Activated CD4-positive, alpha-beta T cell treated with anti-CD3 and anti-CD28 coated beads for 36 hours (primary cell): Measurements from ENCODE around the gene NGDN. TPM values are rescaled to one million over a fixed set of nuclear protein-coding genes. Genes with fewer than 3 reads are reported as not detected.

ENCODE experiments used
- ATAC-seq: fragments of 200-7000 bp; cut with Tn5 transposase; one replicate; pipeline ENCODE4 v1.10.0; 2021; ENCODE audit warnings: mild to moderate bottlenecking, moderate library complexity
- CTCF ChIA-PET: fragments of 350-600 bp; sonication (Branson Sonifier 250); formaldehyde crosslinking; loops from one replicate; lab custom pipeline; 2021; ENCODE audit warnings: antibody characterized with exemption; lab: Charles Lee
- POLR2A ChIA-PET: fragments of 350-600 bp; sonication (Branson Sonifier 250); formaldehyde crosslinking; loops from one replicate; lab custom pipeline; 2021; ENCODE audit warnings: antibody characterized with exemption, inconsistent platforms; lab: Charles Lee
- DNase-seq: peaks from one replicate; pipeline ENCODE4 v3.0.0-alpha.2; 2020
- H3K27ac Mint-ChIP-seq: one replicate; pipeline ENCODE4 v1.8.0; 2021; ENCODE audit warnings: mixed read lengths
- H3K27me3 Mint-ChIP-seq: one replicate; pipeline ENCODE4 v1.8.0; 2021; ENCODE audit warnings: mixed read lengths
- H3K36me3 Mint-ChIP-seq: one replicate; pipeline ENCODE4 v1.8.0; 2021; ENCODE audit warnings: low read depth, mixed read lengths
- H3K4me1 Mint-ChIP-seq: one replicate; pipeline ENCODE4 v1.8.0; 2021; ENCODE audit warnings: mixed read lengths
- H3K4me3 Mint-ChIP-seq: one replicate; pipeline ENCODE4 v1.8.0; 2021; ENCODE audit warnings: mild to moderate bottlenecking, moderate library complexity, mixed read lengths
- H3K9me3 Mint-ChIP-seq: one replicate; pipeline ENCODE4 v1.8.0; 2021; ENCODE audit warnings: low read depth, mixed read lengths
- intact Hi-C, 2 experiments: fragments of 100-400 bp; cut with DNase I in 1 of 2; cut with micrococcal nuclease in 1 of 2; formaldehyde crosslinking; loops; one replicate each; pipeline versions ENCODE4 v1.14.2 to v1.15.1; 2022 to 2024; cut with DNase I, micrococcal nuclease
- total RNA-seq, 2 experiments: library from RNA; stranded (reverse); gene quantifications; one replicate each; pipeline ENCODE4 v1.2.3, GENCODE V29; 2021

The NGDN gene
- total RNA-seq, 2 experiments from 2014 or later = 53.0 to 57.8 TPM

DNA sequence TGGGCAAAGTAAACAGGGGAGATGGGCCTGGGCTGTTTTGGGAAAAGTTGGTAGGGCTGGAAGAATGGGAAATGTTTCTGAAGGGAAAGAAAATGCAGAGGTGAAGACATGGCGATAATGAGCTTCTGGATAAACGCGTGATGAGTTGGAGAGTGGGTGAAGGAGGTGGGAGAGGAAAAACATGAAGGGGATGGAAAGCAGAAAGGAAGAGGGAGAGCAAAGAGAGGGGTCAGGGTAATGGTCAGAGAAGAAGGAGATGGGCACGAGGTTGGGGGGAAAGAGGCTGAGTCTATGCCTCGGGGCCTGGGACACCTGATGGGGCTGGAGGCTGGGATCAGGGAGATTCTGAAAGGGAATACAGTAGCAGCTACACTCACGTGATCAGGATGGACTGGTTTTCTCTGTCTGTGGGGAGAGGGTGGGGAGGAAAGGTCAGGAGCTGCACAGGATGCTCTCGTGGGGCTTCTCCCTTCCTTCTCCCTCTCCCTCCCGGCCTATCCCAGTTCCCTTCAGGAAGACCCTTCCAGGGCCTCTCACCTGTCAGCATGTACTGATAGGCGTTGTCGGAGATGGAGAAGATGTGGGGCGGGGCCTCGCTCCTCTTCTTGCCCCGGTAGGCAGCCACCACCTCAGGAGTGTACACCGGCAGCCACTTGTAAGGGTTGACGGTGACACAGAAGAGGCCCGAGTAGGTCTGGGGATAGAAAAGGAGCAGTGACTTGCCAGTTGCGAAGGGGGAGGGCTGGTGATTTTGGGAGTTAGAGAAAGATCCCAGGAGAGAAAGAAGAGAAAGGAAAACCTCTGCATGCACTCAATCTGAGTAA lies 37.2 kb upstream of the NGDN start:
- CTCF ChIA-PET = interaction anchor here (0.6 kb wide), 1 partner anchor 63 kb away, joined by 4 read pairs; no protein-coding TSS in a partner anchor
- DNase-seq = no peak
- peaks cover 2% of the 10 kb centered on the region for H3K27me3 Mint-ChIP-seq
- no peaks in the 10 kb centered on the region for H3K4me1 Mint-ChIP-seq
- H3K36me3 Mint-ChIP-seq = no peaks in the 10 kb centered on the region
- ATAC-seq = no peak
- no peaks in the 10 kb centered on the region for H3K9me3 Mint-ChIP-seq
- intact Hi-C loops = no loop called here
- POLR2A ChIA-PET = no interaction called here
- H3K27ac Mint-ChIP-seq = no peak overlapping the region
- no peak overlapping the region for H3K4me3 Mint-ChIP-seq

DNA sequence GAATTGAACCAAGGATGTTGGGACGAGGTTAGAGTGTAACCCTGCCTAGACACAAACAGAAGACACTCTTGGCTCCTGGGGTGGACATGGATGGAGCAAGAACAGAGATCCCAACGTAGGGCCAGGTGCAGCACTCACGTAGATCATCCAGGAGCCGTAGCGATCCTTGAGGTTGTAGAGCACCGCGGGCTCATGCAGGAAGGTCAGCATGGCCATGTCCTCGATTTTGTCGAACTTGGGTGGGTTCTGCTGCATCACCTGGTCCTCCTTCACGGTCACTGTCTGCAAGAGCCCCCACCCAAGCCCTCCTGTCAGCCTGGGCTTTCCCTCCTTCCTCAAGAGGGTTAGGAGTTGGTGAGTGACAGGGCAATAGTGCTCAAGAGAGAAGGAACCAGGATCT lies 36.6 kb upstream of the NGDN start:
- peaks cover 2% of the 10 kb centered on the region for H3K27me3 Mint-ChIP-seq
- H3K4me1 Mint-ChIP-seq = no peaks in the 10 kb centered on the region
- H3K36me3 Mint-ChIP-seq = no peaks in the 10 kb centered on the region
- no peak overlapping the region for H3K4me3 Mint-ChIP-seq
- no peaks in the 10 kb centered on the region for H3K9me3 Mint-ChIP-seq
- ATAC-seq = no peak
- DNase-seq = no peak
- no peak overlapping the region for H3K27ac Mint-ChIP-seq
- POLR2A ChIA-PET = no interaction called here
- intact Hi-C loops = no loop called here
- CTCF ChIA-PET = no interaction called here

DNA sequence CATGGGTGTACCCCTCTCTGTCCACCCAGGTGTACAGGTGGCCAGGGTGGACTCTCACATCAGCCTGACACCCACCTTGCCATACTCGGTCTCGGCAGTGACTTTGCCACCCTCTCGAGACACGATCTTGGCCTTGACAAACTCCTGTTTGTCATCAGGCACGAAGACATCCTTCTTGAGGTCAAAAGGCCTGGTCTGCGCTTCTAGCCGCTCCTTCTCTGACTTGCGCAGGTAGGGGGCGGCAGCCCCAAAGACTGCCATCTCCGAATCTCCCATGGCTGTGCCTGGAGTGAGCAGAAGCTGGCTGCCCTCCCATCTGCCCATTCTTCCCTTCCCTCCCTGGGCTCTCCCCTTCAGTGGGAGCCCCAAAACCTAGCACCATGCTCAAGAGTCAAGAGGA lies 36.0 kb upstream of the NGDN start:
- H3K9me3 Mint-ChIP-seq = no peaks in the 10 kb centered on the region
- H3K27ac Mint-ChIP-seq = no peak overlapping the region
- H3K27me3 Mint-ChIP-seq = peaks cover 2% of the 10 kb centered on the region
- ChIA-PET CTCF (interaction anchor here (0.7 kb wide), 1 partner anchor 114 kb away, joined by 3 read pairs; no protein-coding TSS in a partner anchor), POLR2A (no interaction called here)
- DNase-seq = no peak
- ATAC-seq = no peak
- intact Hi-C loops = no loop called here
- no peak overlapping the region for H3K4me3 Mint-ChIP-seq
- peaks cover 2% of the 10 kb centered on the region for H3K4me1 Mint-ChIP-seq
- H3K36me3 Mint-ChIP-seq = no peaks in the 10 kb centered on the region

DNA sequence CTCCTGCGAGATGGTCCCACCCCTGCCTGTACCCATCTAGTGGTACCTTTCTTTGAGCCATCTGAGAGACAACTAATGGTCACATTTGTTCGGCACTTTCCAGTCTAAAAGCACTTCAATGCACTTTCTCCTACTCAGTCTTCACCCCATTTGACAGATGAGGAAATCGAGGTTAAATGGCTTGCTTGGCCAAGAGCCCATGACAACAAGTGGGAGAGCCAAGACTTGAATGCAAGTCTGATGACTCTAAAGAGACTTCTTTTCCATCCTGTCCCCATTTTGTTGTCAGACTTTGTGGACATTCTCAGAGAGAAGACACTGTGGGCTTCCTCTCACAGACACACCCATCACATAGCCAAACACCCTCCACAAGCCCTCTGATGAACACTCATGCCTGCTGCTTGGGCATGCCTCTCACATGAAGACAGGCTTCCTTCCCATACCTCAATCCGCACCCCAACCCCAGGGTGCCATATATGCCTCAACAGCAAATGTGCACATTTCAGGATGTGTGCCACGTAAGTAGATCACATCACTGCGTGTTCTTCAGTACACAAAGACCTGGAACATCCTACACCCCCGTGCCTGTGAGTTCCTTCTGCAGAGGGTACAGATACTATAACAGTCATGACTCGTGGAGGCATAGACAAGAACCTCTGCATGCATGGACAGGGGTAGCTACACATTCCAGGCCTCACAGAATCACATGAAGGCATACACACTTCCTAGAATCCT lies 34.8 kb upstream of the NGDN start:
- POLR2A ChIA-PET = no interaction called here
- peaks cover 2% of the 10 kb centered on the region for H3K4me1 Mint-ChIP-seq
- CTCF ChIA-PET = no interaction called here
- H3K36me3 Mint-ChIP-seq = no peaks in the 10 kb centered on the region
- no peak for ATAC-seq
- no peak for DNase-seq
- peaks cover 2% of the 10 kb centered on the region for H3K27me3 Mint-ChIP-seq
- intact Hi-C loops = no loop called here
- H3K27ac Mint-ChIP-seq = no peak overlapping the region
- H3K9me3 Mint-ChIP-seq = no peaks in the 10 kb centered on the region
- no peak overlapping the region for H3K4me3 Mint-ChIP-seq

DNA sequence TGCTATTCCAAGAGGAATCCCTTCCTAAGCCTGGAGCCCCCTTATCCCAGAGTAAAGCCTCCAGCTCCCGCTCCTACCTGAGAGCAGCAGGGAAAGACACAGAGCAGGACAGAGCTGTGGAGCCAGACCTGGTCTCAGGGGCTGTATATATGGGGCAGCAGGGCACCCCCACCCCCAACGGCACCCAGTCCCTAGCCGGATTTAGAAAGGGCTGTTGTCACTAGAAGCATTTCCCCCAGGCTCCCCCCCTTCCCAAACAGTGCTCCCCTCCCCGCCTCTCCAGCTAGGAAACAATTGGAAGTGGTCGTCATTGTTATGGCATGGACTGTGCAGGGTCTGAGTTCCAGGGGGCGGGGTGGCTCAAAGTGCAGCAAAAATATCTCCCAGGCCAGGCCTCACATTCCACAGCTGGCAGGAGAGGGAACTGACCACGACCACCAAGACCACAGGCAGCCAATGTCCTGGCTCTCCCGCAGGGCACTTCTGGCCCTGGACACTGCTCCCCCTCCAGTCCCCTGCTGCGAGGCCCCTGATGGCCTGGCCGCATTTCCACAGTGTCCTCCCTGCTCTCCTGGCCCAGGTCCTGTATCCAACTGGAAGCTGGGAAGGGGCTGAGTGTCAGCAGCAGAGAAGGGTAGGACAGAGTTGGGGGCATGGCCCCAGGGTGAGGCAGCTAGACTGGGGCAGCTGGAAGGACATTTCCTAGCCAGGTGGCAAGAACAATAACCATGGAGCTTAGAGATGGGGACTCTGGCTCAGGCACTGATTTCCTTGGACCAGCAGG lies 33.8 kb upstream of the NGDN start, which contains the start of gene MYH7:
Gene MYH7 (minus strand): TSS at position 118 of the 784 bp plus-strand sequence. CDS start 1,928 bp downstream, outside the sequence.
- ATAC-seq (no peak), DNase-seq (no peak)
- Mint-ChIP-seq H3K27me3 (no peaks in the 10 kb centered on the region), H3K27ac (no peak within 1 kb of the TSS), H3K4me3 (no peak within 1 kb of the TSS), H3K36me3 (no peaks in the 10 kb centered on the region), H3K9me3 (no peaks in the 10 kb centered on the region), H3K4me1 (peaks cover 2% of the 10 kb centered on the region)
- POLR2A ChIA-PET = no interaction called here
- intact Hi-C loops = no loop called here
- CTCF ChIA-PET = interaction anchor here (0.6 kb wide), 1 partner anchor 10 kb away, joined by 4 read pairs; no protein-coding TSS in a partner anchor

DNA sequence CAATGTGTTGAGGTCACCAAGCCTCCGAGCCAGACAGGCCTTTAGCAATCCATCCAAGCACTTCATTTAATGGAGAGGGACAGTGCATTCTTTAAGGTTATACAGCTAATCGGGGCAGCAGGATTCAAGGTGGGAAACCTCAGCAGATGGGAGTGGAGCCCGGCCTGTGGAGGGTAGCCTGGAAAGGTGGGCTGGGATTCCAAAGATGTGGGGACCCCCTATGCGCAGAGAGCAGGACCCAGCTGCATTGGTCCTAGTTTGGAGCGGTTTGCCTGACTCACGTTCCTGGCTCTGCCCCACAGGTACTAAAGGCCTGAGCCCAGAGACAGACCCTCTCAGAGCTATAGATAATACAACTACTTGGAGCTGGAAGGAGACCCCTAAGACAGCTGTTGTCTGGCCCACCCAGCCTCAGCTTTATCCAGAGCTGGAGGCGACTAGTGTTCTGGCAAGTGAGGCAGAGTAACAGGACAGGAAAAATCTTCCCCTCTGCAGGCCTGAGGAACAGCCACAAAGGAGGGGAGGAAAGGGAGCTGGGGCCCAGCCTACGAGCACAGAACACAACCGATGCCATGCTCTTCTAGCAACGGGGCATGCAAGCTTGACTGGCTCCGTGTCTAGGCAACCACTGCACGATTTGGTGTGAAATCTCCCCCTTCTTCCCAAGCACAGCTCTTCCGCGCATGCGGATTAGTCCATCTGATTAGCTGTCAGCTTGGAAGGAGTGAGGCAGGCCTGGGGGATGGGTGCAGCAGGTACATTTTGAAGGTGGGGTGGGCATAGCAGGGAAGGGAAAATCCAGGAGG lies 33.0 kb upstream of the NGDN start:
- H3K9me3 Mint-ChIP-seq = no peaks in the 10 kb centered on the region
- POLR2A ChIA-PET = no interaction called here
- H3K27me3 Mint-ChIP-seq = no peaks in the 10 kb centered on the region
- H3K36me3 Mint-ChIP-seq = no peaks in the 10 kb centered on the region
- no peak for ATAC-seq
- no peak for DNase-seq
- intact Hi-C loops = no loop called here
- CTCF ChIA-PET = interaction anchor here (0.6 to 1.4 kb wide), 4 partner anchors 11 to 72 kb away, joined by 3 to 4 read pairs (median 4); no protein-coding TSS in a partner anchor
- H3K4me1 Mint-ChIP-seq = peaks cover 2% of the 10 kb centered on the region
- H3K27ac Mint-ChIP-seq = no peak overlapping the region
- H3K4me3 Mint-ChIP-seq = no peak overlapping the region

DNA sequence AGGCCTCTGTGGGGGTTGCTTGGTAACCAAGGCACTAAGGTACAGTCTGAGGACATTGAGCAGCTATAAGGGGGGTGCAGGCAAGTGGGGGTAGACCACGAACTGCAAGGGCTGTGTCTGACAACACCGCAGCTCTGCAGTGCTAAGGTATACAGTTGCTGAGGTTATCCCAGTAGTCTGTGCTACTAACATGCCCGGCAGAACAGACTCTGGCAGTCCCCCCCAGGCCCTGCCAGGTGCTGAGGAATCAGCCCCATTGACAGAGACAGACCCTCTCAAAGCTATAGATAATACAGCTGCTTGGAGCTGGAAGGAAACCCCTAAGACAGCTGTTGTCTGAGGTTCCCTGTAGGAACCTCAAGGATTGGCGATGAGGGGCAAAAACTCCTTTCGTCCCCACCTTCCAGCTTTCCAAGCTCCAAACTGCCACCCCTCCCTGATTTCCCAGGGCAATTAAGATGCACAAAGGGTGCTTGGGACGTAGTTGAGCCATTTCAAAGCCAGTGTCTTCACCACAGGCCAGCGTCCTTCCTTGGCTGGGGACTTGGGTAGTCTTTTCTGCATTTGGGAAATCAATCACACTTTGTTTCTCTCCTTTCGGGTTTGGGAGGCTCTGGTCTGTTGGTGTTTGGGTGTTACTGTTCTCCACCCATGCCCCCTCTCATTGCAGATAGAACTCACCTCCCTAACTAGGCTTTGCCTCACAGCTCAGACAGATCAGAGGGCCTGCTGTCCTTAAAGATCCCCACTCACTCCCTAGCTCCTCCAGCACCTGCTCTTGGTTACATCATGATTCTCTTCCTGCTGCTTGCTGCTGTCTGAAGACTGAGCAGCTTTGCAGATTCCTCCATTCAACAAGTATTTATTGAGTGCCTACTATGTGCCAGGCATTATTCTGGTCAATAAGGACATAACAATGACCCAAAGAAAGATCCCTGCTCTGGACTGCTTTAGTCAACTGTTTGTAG lies 32.1 kb upstream of the NGDN start:
- Mint-ChIP-seq H3K4me3 (no peak overlapping the region), H3K36me3 (no peaks in the 10 kb centered on the region), H3K4me1 (peaks cover 2% of the 10 kb centered on the region), H3K27ac (no peak overlapping the region), H3K9me3 (no peaks in the 10 kb centered on the region), H3K27me3 (no peaks in the 10 kb centered on the region)
- ChIA-PET POLR2A (no interaction called here), CTCF (interaction anchor here (0.6 to 1.4 kb wide), 4 partner anchors 14 to 71 kb away, joined by 3 to 4 read pairs (median 3); no protein-coding TSS in a partner anchor)
- DNase-seq (no peak), ATAC-seq (no peak)
- intact Hi-C loops = no loop called here

DNA sequence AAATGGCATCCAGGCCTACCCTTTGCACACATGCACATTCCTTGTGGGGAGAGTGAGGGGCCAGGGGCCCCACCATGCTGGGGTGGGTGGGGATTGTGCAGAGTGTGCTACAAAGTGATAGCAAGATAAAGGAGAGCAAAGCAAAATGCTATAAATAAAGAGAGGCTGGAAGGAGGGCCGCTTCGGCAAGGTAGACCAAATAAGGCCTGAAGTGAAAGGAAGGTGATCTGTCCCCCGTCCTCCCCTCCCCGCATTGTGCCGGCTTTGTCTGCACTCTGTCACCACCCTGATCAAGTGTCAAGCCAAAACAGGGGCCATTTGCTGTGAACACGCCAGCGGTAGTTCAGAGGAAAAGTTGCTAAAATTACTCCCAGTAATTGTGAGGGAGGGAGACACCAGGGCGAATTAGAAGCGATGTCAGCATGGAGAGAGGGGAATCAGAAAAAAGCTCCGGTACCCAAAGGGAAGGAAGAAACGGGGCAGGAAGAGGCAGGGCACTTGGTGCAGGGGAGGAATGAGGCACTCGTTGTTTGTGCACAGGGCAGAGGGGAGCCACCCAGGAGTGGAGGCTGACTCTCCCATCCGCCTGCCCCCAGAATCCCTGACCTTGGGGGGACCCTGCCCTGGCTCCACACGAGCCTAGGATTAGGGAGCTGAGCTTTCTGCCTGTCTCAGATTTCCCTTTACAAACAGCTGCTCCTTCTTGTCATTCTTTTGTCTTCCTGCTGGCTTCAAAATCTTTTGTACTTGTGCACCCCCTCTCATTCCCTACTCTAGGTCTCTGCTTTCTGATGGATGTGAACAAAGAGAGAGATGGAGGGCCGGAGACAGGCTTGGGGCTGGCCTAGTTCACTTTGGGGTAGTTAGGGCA lies 31.2 kb upstream of the NGDN start:
- DNase-seq (no peak), ATAC-seq (no peak)
- no peaks in the 10 kb centered on the region for H3K27me3 Mint-ChIP-seq
- POLR2A ChIA-PET = no interaction called here
- no peaks in the 10 kb centered on the region for H3K9me3 Mint-ChIP-seq
- CTCF ChIA-PET = interaction anchor here (0.6 to 1.4 kb wide), 2 partner anchors 15 to 20 kb away, joined by 3 to 4 read pairs; no protein-coding TSS in a partner anchor
- H3K27ac Mint-ChIP-seq = no peak overlapping the region
- no peaks in the 10 kb centered on the region for H3K36me3 Mint-ChIP-seq
- intact Hi-C loops = no loop called here
- H3K4me3 Mint-ChIP-seq = no peak overlapping the region
- H3K4me1 Mint-ChIP-seq = peaks cover 2% of the 10 kb centered on the region

DNA sequence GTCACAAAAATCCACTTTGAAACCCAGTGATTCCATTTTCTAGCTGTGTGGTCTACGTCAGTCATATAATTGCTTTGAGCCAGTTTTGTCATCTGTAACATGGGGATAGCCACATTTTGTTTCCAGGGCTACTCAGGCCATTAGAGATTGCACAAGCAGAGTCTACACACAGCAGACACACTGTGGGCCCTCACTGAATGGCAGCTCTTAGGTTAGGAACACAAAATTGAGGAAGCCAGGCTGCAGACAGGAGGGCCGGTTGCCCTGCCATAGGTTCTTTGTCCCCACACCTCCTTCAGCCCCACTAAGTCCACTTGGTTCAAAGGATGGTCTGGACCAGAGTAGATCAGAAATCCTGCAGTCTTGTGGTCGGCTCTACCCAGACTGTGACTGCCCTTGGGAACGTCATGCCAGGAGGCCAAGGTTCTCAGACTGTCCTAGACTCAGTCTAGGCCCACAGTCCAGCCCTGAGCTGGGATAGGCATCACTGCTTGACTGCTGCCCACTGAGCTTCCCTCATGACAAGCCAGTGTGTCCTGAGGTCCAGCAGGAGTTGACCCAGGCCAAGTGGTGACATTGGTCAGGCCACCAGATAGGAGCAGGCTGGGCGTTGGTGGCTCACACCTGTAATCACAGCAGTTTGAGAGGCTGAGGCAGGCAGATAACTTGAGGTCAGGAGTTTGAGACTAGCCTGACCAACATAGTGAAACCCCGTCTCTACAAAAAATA lies 30.2 kb upstream of the NGDN start:
- ATAC-seq (no peak), DNase-seq (no peak)
- no peak overlapping the region for H3K27ac Mint-ChIP-seq
- intact Hi-C loops = no loop called here
- no peak overlapping the region for H3K4me3 Mint-ChIP-seq
- no peaks in the 10 kb centered on the region for H3K9me3 Mint-ChIP-seq
- H3K27me3 Mint-ChIP-seq = no peaks in the 10 kb centered on the region
- H3K36me3 Mint-ChIP-seq = no peaks in the 10 kb centered on the region
- H3K4me1 Mint-ChIP-seq = peaks cover 2% of the 10 kb centered on the region
- ChIA-PET POLR2A (no interaction called here), CTCF (no interaction called here)
